Glutamatergic neuron (in vitro differentiated cells): Measurements from ENCODE around the gene DHX30. TPM values are rescaled to one million over a fixed set of nuclear protein-coding genes. Genes with fewer than 3 reads are reported as not detected.
A peak's percentile ranks its signal among the peaks of the same experiment; 100 is the strongest.

Experiments used
- DNase-seq: peaks from one replicate; pipeline ENCODE4 v3.0.0; 2022
- H3K27ac Mint-ChIP-seq: one replicate; pipeline ENCODE4 v1.8.0; 2020; ENCODE audit warnings: mild to moderate bottlenecking, mixed read lengths, inconsistent platforms; ENCODE audit not compliant: unreplicated experiment
- H3K27me3 Mint-ChIP-seq: one replicate; pipeline ENCODE4 v1.8.0; 2020; ENCODE audit warnings: mild to moderate bottlenecking, moderate library complexity, mixed read lengths, inconsistent platforms; ENCODE audit not compliant: unreplicated experiment
- H3K36me3 Mint-ChIP-seq: one replicate; pipeline ENCODE4 v1.8.0; 2020; ENCODE audit warnings: mild to moderate bottlenecking, mixed read lengths, inconsistent platforms; ENCODE audit not compliant: unreplicated experiment
- H3K4me1 Mint-ChIP-seq: one replicate; pipeline ENCODE4 v1.8.0; 2020; ENCODE audit warnings: mild to moderate bottlenecking, low read depth, mixed read lengths, inconsistent platforms; ENCODE audit not compliant: unreplicated experiment
- H3K4me3 Mint-ChIP-seq: one replicate; pipeline ENCODE4 v1.8.0; 2020; ENCODE audit warnings: mild to moderate bottlenecking, mixed read lengths, inconsistent platforms; ENCODE audit not compliant: unreplicated experiment
- H3K9me3 Mint-ChIP-seq: one replicate; pipeline ENCODE4 v1.8.0; 2020; ENCODE audit warnings: mild to moderate bottlenecking, moderate library complexity, mixed read lengths, inconsistent platforms; ENCODE audit not compliant: unreplicated experiment
- microRNA-seq: library from miRNA; unstranded; fragments of <30 nt; microRNA quantifications from one replicate; pipeline ENCODE4, GENCODE V29; 2020; ENCODE audit not compliant: unreplicated experiment
- total RNA-seq: library from RNA; stranded (reverse); fragmentation: NEBNext Ultra II Directional; extraction: Animal tissue kit (Norgen Biotek cat#: 25700); gene quantifications from one replicate; pipeline ENCODE4 v1.2.1, GENCODE V29; 2021; ENCODE audit not compliant: unreplicated experiment
- TF ChIP-seq, protein P1 (sequence below): fragments of 200-600 bp; sonication (generic); IDR thresholded peaks from one replicate; pipeline ENCODE4 v1.5.0; 2021; ENCODE audit not compliant: partially characterized antibody, unreplicated experiment

Gene DHX30
- total RNA-seq, 1 donor from 2014 or later = 116 TPM

DNA sequence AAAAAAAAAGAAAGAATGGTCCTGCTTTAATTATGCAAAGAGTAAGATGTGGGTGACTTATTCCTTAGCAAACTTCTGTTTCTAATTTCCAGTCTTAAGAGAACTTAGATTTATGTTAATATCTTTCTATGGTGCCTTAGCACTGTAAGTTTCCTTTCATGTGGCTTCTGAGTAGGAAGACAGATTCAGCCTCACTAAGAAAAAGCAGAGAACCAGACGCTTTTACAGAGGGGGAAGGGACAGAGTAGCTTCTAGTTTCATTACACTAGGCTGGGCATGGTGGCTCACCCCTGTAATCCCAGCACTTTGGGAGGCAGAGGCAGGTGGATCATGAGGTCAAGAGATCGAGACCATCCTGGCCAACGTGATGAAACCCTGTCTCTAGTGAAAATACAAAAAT, 95.0 kb downstream of the DHX30 start:
- Mint-ChIP-seq H3K36me3 (no peaks in the 10 kb centered on the region), H3K4me1 (peaks cover 6% of the 10 kb centered on the region), H3K27ac (no peak overlapping the region), H3K4me3 (no peak overlapping the region), H3K27me3 (no peaks in the 10 kb centered on the region), H3K9me3 (peaks cover 2% of the 10 kb centered on the region)
- no peak for DNase-seq
- TF ChIP-seq, protein P1, sequence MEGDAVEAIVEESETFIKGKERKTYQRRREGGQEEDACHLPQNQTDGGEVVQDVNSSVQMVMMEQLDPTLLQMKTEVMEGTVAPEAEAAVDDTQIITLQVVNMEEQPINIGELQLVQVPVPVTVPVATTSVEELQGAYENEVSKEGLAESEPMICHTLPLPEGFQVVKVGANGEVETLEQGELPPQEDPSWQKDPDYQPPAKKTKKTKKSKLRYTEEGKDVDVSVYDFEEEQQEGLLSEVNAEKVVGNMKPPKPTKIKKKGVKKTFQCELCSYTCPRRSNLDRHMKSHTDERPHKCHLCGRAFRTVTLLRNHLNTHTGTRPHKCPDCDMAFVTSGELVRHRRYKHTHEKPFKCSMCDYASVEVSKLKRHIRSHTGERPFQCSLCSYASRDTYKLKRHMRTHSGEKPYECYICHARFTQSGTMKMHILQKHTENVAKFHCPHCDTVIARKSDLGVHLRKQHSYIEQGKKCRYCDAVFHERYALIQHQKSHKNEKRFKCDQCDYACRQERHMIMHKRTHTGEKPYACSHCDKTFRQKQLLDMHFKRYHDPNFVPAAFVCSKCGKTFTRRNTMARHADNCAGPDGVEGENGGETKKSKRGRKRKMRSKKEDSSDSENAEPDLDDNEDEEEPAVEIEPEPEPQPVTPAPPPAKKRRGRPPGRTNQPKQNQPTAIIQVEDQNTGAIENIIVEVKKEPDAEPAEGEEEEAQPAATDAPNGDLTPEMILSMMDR = no peak

DNA sequence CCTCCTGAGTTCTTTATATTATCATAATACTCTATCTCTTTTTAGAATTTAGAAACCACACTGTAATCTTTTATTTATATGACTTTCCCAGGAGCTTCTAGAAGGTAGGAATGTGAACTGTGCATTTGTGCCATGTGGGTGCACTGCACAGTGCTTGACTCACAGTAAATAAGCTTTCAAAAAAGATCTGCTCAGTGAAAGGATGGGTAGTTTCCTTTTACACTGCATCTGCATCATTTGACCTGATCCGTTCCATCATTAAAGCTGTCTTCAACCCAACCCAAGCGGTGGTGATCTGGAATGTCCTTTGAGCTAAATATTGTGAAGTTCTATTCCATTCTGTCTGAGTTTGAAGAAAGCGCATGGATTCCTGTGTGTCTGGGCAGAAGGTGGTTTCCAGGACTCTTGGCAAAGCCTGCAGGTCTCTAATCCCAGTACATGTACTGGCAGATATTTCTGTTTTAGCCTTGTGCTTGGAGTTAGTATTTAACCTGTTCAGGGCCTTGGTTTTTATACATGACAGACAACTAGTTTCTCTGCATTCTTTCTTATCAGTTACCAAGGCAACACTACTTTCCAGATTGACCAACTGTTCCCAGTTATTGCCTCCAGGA, 96.7 kb downstream of the DHX30 start:
- no peaks in the 10 kb centered on the region for H3K36me3 Mint-ChIP-seq
- H3K4me3 Mint-ChIP-seq = no peak overlapping the region
- TF ChIP-seq, protein P1 = no peak
- no peaks in the 10 kb centered on the region for H3K4me1 Mint-ChIP-seq
- H3K27ac Mint-ChIP-seq = no peak overlapping the region
- peaks cover 2% of the 10 kb centered on the region for H3K9me3 Mint-ChIP-seq
- no peak for DNase-seq
- H3K27me3 Mint-ChIP-seq = no peaks in the 10 kb centered on the region

Small RNA genes within 50 kb of the gene (microRNA-seq; reads per million reads assigned to microRNA genes)
- 937 reads per million, percentile 89 among the genes with 10 or more reads in this experiment for gene MIR1226

Other genes with a start within 250 kb of the DHX30 start
- gene CSPG5, start 224.3 kb upstream of the DHX30 start, total RNA-seq = 0.76 TPM
- 196 TPM for gene SMARCC1, start 21.2 kb upstream of the DHX30 start, total RNA-seq
- gene MAP4, start 213.3 kb downstream of the DHX30 start, total RNA-seq = 319 TPM